Activated CD8-positive, alpha-beta memory T cell treated with anti-CD3 and anti-CD28 coated beads, Interleukin-2, amount 50 U/mL, for 1 hour (primary cell): Measurements from ENCODE around the gene SLC47A2.
"Not testable (repeated sequence)": the region's sequence is repeated elsewhere in the genome, so short reads cannot be mapped to it uniquely, and the experiment has no call there.

Experiments used
- DNase-seq: peaks from one replicate; pipeline ENCODE4 v3.0.0-alpha.2; 2020; ENCODE audit errors: extremely low read depth

SLC47A2 gene

DNA sequence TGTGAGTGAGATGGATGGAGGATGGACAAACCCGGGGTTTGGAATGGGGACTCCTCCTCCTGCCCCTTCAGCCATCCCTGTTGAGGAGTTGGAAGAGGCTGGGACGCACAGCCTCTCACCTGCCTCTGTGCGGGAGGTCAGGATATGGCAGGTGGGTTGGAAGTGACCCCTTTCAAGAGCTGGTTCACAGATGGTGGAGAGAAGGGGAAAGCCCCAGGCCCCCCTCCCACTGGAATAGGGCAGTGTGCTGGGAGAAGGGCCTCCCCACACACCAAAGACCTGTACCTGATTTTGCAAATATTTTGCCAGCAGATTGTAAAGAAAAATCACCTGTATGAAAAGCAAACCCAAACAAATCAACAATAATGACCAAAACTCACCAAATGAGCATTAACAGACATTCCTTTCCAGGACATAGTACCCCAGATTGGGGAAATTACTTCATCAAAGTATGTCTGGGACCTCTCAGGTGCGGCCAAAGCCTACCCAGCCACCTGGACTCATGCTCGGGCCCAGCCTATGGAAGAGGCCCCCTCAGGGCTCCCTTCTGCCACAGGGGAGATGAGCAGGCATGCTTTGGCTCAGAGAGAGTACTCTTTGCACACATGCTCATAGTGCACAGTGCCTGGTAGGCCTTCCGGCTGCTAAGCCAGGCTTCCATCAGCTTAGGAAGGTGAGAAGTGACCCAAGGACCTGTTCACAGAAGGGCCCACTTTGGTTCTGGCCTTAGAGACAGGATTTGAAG is 7.8 kb downstream of the SLC47A2 start:
- DNase-seq, result no peak

DNA sequence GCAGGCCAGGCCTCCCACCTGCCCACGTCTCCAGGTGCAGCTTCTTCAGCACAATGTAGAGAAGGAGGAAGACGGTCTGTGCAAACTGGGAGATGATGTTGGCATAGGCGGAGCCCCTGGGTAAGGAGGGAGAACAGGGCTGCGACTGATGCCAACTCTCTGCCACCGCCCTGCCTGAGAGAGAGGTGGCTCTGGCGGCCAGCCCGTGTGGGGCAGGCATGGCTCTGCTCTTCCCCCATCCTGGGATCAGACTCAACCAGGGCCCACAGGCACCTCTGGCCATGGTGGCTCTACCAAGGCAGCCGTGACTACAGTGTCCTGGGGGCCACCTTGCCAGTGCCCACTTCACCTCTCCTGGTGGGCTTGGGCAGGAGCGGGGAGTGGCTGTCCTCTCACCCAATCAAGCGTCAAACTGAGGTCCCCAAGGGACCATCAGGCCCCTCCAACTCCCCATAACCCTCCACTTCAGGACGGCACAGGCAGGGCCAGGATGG is 8.6 kb downstream of the SLC47A2 start:
- DNase-seq, result no peak

DNA sequence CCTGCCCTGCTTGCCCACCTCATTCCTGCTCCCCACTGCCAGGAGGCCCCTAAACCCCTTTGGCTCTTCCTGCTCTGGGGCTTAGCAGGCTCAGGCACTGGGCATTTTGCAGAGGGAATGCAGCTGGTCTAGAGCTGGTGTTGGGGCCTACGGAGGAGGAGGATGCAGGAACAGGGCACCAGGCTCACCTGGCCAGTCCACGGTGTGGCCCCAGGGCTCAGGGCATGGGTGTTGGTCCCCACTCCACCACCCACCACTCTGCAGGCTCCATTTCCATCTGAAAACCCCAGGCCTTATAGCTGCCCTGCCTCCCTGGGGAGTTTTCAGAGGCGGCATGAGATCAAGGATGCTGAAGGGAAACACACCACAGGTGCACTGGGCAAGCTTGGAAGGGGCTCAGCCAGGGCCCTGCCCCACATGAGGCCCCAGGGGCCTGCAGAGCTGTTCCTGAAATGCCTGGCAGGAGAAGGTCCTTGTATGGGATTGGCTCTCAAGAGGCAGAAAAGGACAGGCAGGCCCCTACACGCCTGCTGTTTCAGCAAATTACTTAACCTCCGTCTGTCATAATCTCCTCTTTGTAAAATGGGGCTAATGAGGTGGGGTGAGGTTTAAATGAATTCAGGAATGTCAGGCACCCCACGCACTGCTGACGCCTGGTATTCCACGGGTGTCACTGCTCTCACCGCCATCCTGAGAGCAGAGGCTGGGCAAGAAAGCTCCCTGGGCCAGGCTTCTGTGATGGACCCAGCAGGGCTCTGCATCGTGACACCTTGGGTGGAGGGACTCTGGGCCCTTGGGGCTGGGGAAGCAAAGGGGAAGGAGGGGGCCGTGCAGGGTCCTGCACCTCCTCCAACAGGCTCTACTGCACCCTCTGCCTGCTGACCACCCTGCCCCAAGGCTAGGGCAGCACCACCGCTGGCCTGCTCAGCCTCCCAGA is 9.3 kb downstream of the SLC47A2 start:
- no peak for DNase-seq

DNA sequence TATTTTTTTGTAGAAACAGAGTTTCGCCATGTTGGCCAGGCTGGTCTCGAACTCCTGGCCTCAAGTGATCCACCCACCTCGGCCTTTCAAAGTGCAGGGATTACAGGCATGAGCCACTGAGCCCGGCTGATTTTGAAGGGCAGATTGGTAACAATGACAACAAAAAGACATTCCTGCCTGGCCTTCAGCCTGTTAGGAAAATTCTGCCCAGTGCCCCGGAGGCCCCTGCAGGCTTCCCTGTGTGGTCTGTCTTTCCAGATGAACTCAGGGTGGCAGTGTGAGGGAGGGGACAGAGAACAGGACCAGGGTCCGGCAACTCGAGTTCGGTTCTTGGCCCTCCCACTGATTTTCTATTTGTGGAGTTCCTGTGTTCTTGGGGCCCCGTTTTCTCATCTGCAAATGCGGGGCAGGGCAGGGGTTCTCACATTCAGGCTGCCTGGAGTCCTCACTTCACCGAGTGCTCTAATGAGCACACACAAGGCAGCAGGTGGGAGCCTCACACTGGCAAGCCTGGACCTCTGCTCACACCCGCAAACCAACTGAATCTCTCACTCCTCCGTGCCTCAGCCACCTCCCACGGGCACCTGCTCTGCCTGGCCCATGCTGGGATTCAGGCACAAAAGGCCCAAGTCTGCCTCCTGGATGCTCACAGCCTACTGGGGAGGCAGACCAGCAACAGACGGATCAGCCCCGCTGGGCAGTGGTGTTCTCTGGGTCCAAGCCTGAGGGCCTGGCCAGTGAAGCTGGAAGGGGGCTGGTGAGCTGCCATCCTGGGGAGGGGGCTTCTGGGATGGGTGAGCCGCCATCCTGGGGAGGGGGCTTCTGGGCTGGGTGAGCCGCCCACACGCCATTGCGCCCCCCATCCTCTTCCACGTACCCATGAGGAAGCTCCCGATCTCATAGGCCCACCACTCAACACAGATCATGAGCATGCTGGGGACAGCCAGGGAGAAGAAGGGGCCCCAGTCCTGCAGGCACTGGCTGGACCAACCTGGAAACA is 10.3 kb downstream of the SLC47A2 start:
- DNase-seq, result no peak

DNA sequence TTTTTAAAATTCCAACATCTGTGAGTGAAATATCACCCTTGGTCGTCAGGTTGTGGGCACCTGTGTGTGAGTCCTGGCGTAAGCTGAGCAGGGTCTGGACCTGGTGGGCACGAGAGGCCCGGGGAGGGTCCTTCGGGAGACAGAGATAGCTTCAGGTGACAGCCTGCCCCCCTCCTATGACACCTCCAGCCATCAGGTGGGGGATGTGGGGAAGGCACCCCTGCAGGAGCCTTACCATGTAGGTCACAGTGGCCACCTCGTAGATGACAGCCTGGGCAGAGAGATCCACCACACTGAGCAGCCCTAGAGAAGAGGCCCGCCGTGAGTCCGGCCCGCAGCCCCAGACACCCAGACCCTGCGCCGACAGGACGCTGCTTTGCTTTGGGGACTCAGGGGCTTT is 11.2 kb downstream of the SLC47A2 start:
- DNase-seq, result no peak

DNA sequence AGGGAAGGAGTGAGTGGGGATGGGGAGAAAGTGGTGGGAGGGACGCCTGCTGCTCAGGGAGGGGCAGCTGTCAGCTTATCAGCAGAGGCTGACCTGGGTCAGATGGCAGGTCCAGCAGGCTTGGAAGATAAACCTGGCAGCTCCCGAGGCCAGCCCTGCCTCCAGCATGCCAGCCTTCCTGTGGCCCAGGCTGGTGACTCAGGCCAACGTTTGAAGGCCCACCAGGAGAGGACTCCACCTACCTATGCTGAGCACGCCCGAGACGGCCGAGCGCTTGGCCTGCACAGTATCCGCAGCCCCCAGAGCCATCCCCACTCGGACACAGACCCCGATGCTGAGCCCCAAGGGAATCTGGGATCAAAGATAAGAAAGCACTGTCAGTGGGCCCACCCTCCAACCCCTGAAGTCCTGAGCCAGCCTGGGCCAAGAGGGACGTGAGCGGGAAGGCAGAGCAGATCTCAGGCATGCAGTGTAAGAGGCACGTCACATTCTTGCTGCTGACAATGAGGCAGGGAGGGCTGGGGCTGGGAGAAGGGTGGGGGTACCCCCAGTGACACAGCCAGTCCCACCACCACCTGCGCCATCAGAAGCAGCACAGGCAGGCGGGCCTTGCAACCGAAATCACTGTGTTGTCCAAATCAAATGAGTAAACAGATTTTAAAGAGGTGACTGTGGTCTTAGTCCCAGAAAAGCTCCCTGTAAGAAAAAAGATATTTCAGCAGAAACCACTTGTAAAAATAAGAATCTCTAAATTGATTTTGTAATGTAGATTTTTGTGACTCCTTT is 12.4 kb downstream of the SLC47A2 start:
- DNase-seq, result no peak

DNA sequence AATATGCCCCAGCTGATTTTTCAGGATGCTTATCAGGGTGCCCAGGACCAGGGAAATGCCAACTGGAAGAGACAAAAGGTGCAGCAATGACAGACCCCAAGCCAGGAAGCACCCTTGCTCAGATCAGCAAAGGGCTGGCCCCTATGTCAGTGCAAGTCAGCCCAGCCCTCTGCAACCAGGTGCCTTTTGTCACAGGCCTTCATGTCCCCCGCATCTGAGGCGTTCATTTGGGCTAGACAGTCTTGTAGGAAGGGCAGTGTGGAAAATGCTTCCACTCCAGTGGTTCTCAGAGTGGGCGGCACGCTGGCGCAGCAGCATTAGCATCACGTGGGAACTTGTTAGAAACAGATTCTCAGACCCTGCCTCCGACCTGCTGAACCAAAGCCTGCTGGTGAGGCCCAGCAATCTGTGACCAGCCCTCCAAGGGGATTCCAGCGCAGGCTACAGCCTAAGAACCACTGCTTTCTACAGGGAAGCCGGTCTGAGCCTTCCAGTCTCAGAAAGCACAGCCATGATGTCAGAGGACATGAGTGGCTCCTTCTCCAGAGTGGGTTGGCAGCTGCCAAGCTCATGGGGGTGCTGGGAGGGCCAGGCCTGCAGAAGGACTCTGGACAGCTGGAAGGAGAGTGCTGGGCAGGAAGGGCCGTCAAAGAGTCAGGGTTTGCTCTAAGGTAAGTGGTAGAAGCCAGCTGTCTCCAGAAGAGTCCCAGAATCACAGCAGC is 13.1 kb downstream of the SLC47A2 start:
- DNase-seq, result no peak

DNA sequence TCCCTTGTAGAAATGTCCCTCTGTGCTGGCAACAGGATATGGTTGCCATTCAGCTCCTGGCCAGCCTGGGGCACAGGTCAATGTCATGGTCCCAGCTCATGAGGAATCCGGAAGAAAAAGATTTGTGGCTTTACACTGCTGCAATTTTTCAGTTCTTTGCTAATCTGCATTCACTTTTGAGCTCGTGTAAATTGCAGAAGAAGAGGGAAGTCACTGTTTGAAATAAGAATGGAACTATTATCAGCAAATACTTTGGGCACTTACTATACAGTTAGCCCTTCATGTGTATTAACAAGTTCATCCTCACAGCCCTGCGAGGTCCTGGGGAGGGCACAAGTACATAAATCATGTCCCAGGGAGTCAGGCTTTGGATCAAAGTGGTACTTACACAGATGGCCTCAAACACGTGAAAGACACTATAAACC is 14.2 kb downstream of the SLC47A2 start:
- no peak for DNase-seq

DNA sequence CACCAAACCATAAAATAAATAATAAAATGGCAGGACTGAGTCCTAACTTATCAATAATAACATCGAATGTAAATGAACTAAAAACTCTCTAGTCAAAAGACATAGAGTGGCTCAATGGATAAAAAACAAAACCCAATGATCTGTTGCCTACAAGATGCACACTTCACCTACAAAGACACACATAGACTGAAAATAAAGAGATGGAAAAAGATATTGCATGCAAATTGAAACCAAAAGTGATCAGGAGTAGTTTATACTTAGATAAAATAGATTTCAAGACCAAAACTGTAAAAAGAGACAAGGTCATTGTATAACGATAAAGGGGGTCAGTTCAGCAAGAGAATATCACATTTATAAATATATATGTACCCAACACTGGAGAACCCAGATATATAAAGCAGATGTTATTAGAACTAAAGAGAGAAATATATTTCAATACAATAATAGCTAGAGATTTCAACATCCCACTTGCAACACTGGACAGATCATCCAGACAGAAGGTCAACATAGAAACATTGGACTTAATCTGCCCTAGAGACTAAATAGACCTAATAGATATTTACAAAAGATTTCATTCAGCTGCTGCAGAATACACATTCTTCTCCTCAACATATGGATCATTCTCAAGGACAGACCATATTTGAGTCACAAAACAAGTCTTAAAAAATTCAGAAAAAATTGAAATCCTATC is 29.8 kb downstream of the SLC47A2 start:
- DNase-seq, result no peak

DNA sequence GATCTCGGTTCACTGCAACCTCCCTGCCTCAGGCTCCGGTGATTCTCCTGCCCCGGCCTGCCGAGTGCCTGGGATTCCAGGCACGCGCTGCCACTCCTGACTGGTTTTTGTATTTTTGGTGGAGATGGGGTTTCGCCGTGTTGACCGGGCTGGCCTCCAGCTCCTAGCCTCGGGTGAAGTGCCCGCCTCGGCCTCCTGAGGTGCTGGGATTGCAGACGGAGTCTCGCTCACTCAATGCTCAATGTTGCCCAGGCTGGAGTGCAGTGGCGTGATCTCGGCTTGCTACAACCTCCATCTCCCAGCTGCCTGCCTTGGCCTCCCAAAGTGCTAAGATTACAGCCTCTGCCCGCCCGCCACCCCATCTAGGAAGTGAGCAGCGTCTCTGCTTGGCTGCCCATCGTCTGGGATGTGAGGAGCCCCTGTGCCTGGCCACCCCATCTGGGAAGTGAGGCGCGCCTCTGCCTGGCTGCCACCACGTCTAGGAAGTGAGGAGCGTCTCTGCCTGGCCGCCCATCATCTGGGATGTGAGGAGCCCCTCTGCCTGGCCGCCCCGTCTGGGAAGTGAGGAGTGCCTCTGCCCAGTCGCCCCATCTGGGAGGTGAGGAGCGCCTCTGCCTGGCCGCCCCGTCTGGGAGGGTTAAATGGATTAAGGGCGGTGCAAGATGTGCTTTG is 31.3 kb downstream of the SLC47A2 start:
- not testable (repeated sequence) for DNase-seq

DNA sequence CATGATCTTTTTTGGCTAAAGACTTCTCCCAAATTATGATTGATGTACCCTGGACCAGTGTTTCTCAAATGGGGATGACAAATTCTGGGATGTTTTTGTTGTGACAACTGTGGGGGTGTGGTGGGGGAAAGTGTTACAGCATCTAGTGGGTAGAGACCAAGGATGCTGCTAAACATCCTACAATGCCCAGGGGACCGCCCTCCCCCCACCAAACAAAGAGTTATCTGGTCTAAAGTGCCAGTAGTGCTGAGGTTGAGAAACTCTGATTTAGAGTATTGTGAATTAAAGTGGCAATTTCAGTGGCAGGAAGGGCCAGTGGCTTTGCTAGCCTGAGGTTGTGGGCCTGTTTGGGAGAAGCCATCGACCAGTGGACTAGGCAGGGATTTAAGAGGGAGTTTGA is 33.3 kb downstream of the SLC47A2 start:
- no peak for DNase-seq

DNA sequence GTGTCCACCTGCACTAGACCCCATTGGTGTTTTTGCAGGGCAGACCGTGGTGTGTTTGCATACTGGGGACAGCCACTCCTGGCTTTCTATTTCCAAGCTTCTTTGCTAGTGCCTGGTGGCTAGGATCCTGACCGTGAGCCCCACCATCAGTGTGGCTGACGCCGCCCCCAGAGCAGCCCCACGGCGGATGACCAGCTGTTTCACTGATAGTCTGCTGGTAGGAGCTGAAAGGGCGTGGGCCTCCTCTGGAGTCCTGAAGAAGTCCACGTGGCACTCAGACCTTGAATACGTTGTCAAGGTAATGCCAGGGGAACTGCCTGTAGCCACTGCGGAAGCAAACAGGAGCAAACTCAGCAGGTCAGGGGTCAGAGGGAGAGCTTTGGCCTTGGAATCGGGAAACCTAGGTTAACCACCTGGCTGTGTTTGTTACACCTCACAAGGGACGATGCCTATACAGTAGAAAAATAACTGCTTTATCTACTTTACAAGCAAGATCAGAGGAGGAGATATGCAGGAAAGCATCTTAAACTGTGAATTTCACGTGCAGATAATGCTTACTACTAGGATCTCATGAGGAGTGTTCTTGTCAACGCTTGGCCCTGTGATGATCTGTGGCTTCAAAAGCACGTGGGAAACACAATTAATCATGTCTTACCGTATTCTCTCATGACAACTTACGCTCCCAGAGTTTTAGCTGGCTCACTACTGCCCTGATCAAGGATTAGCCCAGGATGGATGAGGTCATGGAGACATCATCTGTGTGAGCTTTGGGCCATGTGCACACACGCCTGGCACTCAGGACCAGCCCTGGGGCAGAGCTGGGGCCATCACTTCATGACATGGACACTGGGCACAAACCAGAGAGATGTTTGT is 37.6 kb downstream of the SLC47A2 start:
- no peak for DNase-seq

DNA sequence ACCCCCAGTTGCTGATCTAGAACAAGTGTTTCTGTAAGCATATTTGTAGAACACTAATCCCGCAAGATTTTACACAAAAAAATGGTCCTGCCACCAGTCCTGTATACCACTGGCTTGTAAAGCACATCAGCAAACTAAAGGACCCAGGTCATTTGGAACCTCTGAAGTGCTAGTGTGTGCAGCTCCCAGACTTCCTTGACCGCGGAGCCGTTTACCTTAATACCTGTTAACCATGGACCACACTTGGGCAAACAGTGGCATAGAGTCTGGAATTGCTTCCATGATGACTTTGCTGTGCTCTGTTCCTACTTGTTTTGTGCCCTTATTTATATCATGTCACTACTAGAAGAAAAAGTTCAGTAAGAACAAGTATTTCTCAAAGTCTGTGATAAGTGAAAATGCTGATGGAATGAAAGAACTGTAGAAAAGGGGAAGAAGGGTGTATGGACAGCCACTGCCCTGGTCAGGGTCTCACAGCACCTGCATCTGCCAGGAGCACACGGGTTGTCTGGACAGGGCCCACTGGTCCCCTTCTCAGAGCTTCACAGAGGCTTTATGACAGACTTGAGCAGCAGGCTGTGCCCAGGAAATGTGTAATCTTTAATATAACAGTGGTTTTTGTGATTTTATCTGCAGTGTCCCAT is 38.5 kb downstream of the SLC47A2 start:
- no peak for DNase-seq

DNA sequence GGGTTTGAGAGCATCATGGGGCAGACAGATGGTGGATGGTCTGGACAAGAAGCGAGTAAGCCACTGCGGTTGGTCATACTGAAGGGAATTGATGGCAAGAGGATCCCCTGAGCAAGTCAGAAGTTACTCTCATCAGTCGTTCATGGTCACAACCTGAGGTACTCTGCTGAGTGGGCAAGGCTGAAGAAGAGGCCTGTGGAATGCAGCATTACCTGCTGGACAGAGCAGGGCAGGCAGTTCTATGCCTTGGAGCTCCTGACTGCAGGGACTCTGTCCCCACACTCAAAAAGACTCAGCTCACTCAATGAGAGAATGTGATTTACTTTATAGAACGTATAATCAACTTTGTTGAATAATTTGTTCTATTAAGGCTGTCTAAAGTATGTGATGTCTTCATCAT is 39.5 kb downstream of the SLC47A2 start:
- no peak for DNase-seq

DNA sequence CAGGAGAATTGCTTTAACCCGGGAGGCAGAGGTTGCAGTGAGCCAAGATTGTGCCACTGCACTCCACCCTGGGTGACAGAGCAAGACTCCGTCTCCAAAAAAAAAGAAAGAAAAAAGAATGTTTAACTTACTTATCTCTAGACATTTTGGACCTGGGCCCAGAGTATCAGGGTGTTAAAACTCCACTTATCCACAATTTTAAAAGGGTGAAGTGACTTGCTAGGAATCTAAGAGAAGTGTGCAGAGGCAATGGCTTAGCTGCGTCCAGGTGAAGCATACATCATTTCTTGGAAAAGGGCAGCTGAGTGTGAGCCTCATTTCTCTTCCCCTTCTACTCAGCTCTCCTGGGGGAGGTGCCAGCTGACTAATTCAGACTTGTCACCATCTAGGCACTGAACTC is 42.8 kb downstream of the SLC47A2 start:
- no peak for DNase-seq

DNA sequence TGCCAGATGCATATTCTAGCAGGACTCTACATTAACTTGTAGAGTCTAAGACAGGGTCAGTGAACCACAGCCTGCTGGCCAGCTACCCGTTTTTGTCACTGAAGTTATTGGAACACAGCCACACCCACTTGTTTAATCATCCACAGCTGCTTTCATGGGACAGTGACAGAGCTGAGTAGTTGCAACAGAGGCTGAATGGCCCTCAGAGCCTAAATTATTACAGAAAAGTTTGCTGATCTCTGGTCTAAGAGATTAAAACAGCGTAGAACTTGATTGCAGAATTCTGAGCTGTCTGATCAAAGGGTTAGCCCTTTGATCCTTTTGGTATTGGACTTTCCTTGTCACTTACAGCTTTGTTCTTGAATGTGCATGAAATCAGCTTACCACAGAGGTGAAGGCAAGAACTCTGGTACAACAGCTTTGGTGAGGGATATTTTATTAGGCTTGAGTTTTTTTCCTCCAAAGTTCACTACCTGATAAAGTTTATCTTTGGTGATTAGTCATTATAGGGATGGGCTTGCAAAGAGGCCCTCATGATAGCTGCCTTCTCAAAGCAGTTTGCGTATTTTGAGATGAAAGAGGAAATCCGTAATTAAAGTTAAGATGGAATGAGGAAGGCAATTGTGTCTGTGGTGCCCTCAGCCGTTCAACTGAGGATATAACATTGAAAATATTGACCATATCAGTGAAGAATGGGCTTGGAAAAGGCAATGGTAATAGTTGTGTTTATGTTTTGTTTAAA is 44.2 kb downstream of the SLC47A2 start:
- DNase-seq, result no peak

DNA sequence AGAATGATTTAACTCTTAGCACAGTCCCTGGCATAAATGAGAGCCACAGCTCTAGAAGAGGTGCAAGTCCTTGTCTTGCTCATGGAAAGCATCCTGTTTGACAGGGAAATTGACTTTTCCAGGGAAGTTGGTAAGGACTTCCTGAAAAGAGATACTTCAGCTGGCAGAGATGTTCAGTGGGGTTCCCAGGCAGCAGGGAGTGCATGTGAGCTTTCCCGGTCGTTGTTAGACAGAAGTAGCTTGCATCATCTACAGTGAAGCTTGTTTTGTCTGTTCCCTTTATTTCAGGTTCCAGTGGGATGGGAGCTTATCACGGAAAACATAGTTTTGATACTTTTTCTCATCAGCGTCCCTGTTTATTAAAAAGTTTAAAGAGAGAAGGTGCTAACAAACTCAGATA is 45.0 kb downstream of the SLC47A2 start:
- no peak for DNase-seq
